ENCODE results near the gene EPHA5.

DNA sequence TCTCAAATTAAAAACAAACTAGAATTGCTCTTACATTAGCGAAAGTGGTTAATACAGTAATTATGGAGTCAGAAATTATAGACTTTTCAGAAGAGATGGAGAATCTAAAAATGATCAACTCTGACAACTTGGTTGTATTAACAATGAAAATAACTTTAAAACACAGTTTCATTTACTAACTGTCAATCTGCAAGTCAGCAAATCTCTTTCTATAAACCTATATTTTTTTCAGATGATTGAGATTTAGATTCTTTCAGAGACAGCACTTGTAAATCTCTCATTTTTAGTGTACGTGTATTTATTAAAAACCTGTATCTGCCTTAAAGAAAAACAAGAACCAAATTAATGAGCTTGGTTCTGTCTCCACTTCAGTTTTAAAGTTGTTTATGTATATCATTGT lies 311.4 kb downstream of the EPHA5 start:
- TF ChIP-seq POLR2A (IDR thresholded peaks at IDR 0.05; ENCODE audit: low read length), result no peak
- TF ChIP-seq GATA1 (IDR thresholded peaks at IDR 0.05; ENCODE audit: low read depth, low read length), result no peak
